ENCODE measurements around the gene UBTF. TPM values are rescaled to one million over a fixed set of nuclear protein-coding genes. Genes with fewer than 3 reads are reported as not detected.

Gene UBTF
- total and polyA plus RNA-seq, 9 donors = 29.6 to 128 (median 81.5) TPM

GRCh38 chr17:44266402-44267164, 47.1 kb upstream of the UBTF start:
- TF ChIP-seq CTCF (IDR thresholded peaks at IDR 0.05) (no peak), POLR2A (IDR thresholded peaks at IDR 0.05) (no peak), EP300 (IDR thresholded peaks at IDR 0.05) (no peak)
- H3K4me1 ChIP-seq (ENCODE audit: insufficient read depth) = no peaks in the 10 kb centered on the region
- WGBS, 3 donors = 44 to 68% (median 48%) methylated on average over 9 of the region's 9 CpGs
- no peak overlapping the region for H3K4me3 ChIP-seq
- intact Hi-C loops (cut with DNase I) = no loop called here
- H3K36me3 ChIP-seq = no peaks in the 10 kb centered on the region
- H3K9me3 ChIP-seq = no peaks in the 10 kb centered on the region
- H3K27ac ChIP-seq = no peak overlapping the region
- H3K27me3 ChIP-seq = no peaks in the 10 kb centered on the region
- DNase-seq = no peak

DNA sequence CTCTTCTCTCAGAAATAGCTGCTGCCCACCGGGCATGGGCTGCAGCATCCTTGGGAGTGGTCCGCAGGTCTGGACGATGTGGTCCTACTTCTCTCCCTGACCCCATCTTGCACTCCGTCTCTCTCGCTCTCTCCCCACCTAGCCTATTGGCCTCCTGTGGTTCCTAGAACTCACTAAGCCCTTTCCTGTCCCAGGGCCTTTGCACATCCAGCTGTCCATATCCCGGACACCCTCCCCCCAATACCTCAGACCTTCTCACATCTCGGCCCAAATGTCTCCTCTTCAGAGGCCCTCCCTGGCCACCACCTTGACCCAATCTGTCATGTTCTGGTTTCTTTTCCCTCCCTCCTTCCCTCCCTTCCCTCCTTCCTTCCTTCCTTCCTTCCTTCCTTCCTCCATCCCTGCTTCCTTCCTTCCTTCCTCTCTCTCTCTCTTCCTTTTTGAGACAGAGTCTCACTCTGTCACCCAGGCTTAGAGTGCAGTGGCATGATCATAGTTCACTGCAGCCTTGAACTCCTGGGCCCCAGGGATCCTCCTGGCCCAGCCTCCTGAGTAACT, 43.9 kb upstream of the UBTF start:
- H3K36me3 ChIP-seq = no peaks in the 10 kb centered on the region
- H3K27me3 ChIP-seq = no peaks in the 10 kb centered on the region
- no peaks in the 10 kb centered on the region for H3K4me1 ChIP-seq (ENCODE audit: insufficient read depth)
- intact Hi-C loops (cut with DNase I) = no loop called here
- no peak overlapping the region for H3K4me3 ChIP-seq
- H3K9me3 ChIP-seq = no peaks in the 10 kb centered on the region
- TF ChIP-seq POLR2A (IDR thresholded peaks at IDR 0.05) = no peak
- no peak for TF ChIP-seq CTCF (IDR thresholded peaks at IDR 0.05)
- no peak for TF ChIP-seq EP300 (IDR thresholded peaks at IDR 0.05)
- no peak for DNase-seq
- WGBS, 3 donors = 82 to 89% (median 83%) methylated on average over 7 of the region's 7 CpGs
- H3K27ac ChIP-seq = no peak overlapping the region

GRCh38 chr17:44262654-44263225, 43.3 kb upstream of the UBTF start:
- no peak for DNase-seq
- Histone ChIP-seq H3K27ac (no peak overlapping the region), H3K4me1 (ENCODE audit: insufficient read depth) (no peaks in the 10 kb centered on the region), H3K36me3 (no peaks in the 10 kb centered on the region), H3K9me3 (no peaks in the 10 kb centered on the region), H3K4me3 (no peak overlapping the region), H3K27me3 (no peaks in the 10 kb centered on the region)
- intact Hi-C loops (cut with DNase I) = no loop called here
- TF ChIP-seq EP300 (IDR thresholded peaks at IDR 0.05) (no peak), POLR2A (IDR thresholded peaks at IDR 0.05) (no peak), CTCF (IDR thresholded peaks at IDR 0.05) (no peak)
- 59 to 71% (median 59%) methylated on average over 11 of the region's 11 CpGs for WGBS, 3 donors

GRCh38 chr17:44260296-44260695, 40.8 kb upstream of the UBTF start:
- no peak overlapping the region for H3K27ac ChIP-seq
- H3K4me1 ChIP-seq (ENCODE audit: insufficient read depth) = no peaks in the 10 kb centered on the region
- no peak overlapping the region for H3K4me3 ChIP-seq
- H3K27me3 ChIP-seq = no peaks in the 10 kb centered on the region
- H3K36me3 ChIP-seq = no peaks in the 10 kb centered on the region
- WGBS, 3 donors = 89 to 94% (median 94%) methylated on average over 6 of the region's 6 CpGs
- intact Hi-C loops (cut with DNase I) = no loop called here
- H3K9me3 ChIP-seq = no peaks in the 10 kb centered on the region
- TF ChIP-seq POLR2A (IDR thresholded peaks at IDR 0.05) (no peak), EP300 (IDR thresholded peaks at IDR 0.05) (no peak), CTCF (IDR thresholded peaks at IDR 0.05) (no peak)
- no peak for DNase-seq

Measured in ovary (tissue), 9 donors.